ENCODE data around the gene GSTA4. TPM values are rescaled to one million over a fixed set of nuclear protein-coding genes. Genes with fewer than 3 reads are reported as not detected.

The GSTA4 gene
- total RNA-seq, 2 experiments from 2014 or later = 0.63 to 1.1 TPM

- ChIA-PET POLR2A (no interaction called here), CTCF (ENCODE audit: unreplicated experiment) (no interaction called here)
- Histone ChIP-seq H3K4me3 (ENCODE audit: low read depth, low read length, poor library complexity, severe bottlenecking) (no peak overlapping the region), H3K4me2 (ENCODE audit: low read length) (no peak overlapping the region), H3K9me3 (ENCODE audit: low read length) (no peaks in the 10 kb centered on the region), H3K4me1 (ENCODE audit: insufficient read depth, low read length, poor library complexity, severe bottlenecking) (peaks cover 11% of the 10 kb centered on the region), H2AFZ (ENCODE audit: low read length) (no peak overlapping the region), H3K9me2 (ENCODE audit: insufficient read depth, low read length) (no peaks in the 10 kb centered on the region), H3K36me3 (ENCODE audit: insufficient read depth, low read length) (peaks cover 20% of the 10 kb centered on the region), H4K20me1 (ENCODE audit: insufficient read depth, low read length) (0 out of 2 replicates have a peak, but pooled peaks cover 2% of the 10 kb centered on the region), H3K27ac (ENCODE audit: low read depth, low read length, poor library complexity, severe bottlenecking) (no peak overlapping the region), H3K79me2 (ENCODE audit: insufficient read depth, low read depth, low read length) (no peaks in the 10 kb centered on the region)
- no peak for DNase-seq (ENCODE audit: low spot score)
- intact Hi-C loops (cut with micrococcal nuclease; ENCODE audit: unreplicated experiment) = no loop called here
- TF ChIP-seq EZH2phosphoT487 (IDR thresholded peaks at IDR 0.05; ENCODE audit: borderline replicate concordance, low read depth, low read length) = no peak
- TF ChIP-seq CTCF (conservative IDR thresholded peaks at IDR 0.05; ENCODE audit: low read length) = no peak
- no TSS peak for BruUV-seq (replicated peaks)
Measured at GRCh38 chr6:53044071-53044470, 49.0 kb upstream of the GSTA4 start.

- Histone ChIP-seq H2AFZ (ENCODE audit: low read length) (no peak overlapping the region), H3K4me2 (ENCODE audit: low read length) (no peak overlapping the region), H3K9me2 (ENCODE audit: insufficient read depth, low read length) (no peaks in the 10 kb centered on the region), H3K36me3 (ENCODE audit: insufficient read depth, low read length) (peaks cover 25% of the 10 kb centered on the region), H4K20me1 (ENCODE audit: insufficient read depth, low read length) (no peaks in the 10 kb centered on the region), H3K4me1 (ENCODE audit: insufficient read depth, low read length, poor library complexity, severe bottlenecking) (peaks cover 6% of the 10 kb centered on the region), H3K27ac (ENCODE audit: low read depth, low read length, poor library complexity, severe bottlenecking) (no peak overlapping the region), H3K4me3 (ENCODE audit: low read depth, low read length, poor library complexity, severe bottlenecking) (no peak overlapping the region), H3K79me2 (ENCODE audit: insufficient read depth, low read depth, low read length) (no peaks in the 10 kb centered on the region), H3K9me3 (ENCODE audit: low read length) (no peaks in the 10 kb centered on the region)
- no peak for TF ChIP-seq CTCF (conservative IDR thresholded peaks at IDR 0.05; ENCODE audit: low read length)
- no peak for TF ChIP-seq EZH2phosphoT487 (IDR thresholded peaks at IDR 0.05; ENCODE audit: borderline replicate concordance, low read depth, low read length)
- CTCF ChIA-PET (ENCODE audit: unreplicated experiment) = no interaction called here
- intact Hi-C loops (cut with micrococcal nuclease; ENCODE audit: unreplicated experiment) = no loop called here
- no TSS peak for BruUV-seq (replicated peaks)
- no peak for DNase-seq (ENCODE audit: low spot score)
- POLR2A ChIA-PET = interaction anchor here (0.6 kb wide), 2 partner anchors 75 to 404 kb away, joined by 3 read pairs; no protein-coding TSS in a partner anchor
Measured at GRCh38 chr6:53043581-53043980, 48.5 kb upstream of the GSTA4 start.

GRCh38 chr6:53042112-53042511 lies 47.0 kb upstream of the GSTA4 start:
- Histone ChIP-seq H2AFZ (ENCODE audit: low read length) (no peak overlapping the region), H3K9me2 (ENCODE audit: insufficient read depth, low read length) (no peaks in the 10 kb centered on the region), H3K4me1 (ENCODE audit: insufficient read depth, low read length, poor library complexity, severe bottlenecking) (no peaks in the 10 kb centered on the region), H3K36me3 (ENCODE audit: insufficient read depth, low read length) (peaks cover 29% of the 10 kb centered on the region), H4K20me1 (ENCODE audit: insufficient read depth, low read length) (no peaks in the 10 kb centered on the region), H3K9me3 (ENCODE audit: low read length) (no peaks in the 10 kb centered on the region), H3K4me3 (ENCODE audit: low read depth, low read length, poor library complexity, severe bottlenecking) (no peak overlapping the region), H3K79me2 (ENCODE audit: insufficient read depth, low read depth, low read length) (no peaks in the 10 kb centered on the region), H3K27ac (ENCODE audit: low read depth, low read length, poor library complexity, severe bottlenecking) (no peak overlapping the region), H3K4me2 (ENCODE audit: low read length) (no peak overlapping the region)
- TF ChIP-seq CTCF (conservative IDR thresholded peaks at IDR 0.05; ENCODE audit: low read length) (no peak), EZH2phosphoT487 (IDR thresholded peaks at IDR 0.05; ENCODE audit: borderline replicate concordance, low read depth, low read length) (no peak)
- intact Hi-C loops (cut with micrococcal nuclease; ENCODE audit: unreplicated experiment) = no loop called here
- POLR2A ChIA-PET = interaction anchor here (1.4 kb wide), 1 partner anchor 14 kb away, joined by 4 read pairs; no protein-coding TSS in a partner anchor
- no peak for DNase-seq (ENCODE audit: low spot score)
- CTCF ChIA-PET (ENCODE audit: unreplicated experiment) = no interaction called here
- BruUV-seq (replicated peaks) = no TSS peak
